COLO668 (cell line): ENCODE data around the gene CLIC5.

Experiments used
- DNase-seq: peaks from one replicate; lab custom pipeline; 2025; ENCODE audit not compliant: unreplicated experiment; lab: John Stamatoyannopoulos, UW

Gene CLIC5

DNA sequence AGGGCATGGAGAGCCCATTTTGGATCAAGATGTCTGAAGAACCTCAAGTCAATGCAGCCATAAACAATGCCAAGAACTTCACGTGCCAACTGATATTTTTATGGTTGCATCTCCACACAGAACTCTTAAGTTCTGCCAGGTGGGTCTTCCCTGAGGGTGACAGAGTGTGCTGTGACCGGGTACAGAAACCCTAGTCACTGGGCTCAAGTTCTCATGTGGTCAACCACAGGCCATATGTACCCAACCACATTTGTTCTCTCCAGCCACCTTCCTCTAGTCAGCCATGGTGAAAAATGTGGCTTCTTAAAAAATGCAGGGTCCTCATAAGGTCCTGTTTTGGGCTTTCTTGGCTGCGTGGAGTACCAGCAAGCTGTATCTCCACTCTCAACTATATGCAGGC, 48.9 kb downstream of the CLIC5 start:
- DNase-seq, result no peak

GRCh38 chr6:45966340-45966739, 49.3 kb downstream of the CLIC5 start:
- no peak for DNase-seq

DNA sequence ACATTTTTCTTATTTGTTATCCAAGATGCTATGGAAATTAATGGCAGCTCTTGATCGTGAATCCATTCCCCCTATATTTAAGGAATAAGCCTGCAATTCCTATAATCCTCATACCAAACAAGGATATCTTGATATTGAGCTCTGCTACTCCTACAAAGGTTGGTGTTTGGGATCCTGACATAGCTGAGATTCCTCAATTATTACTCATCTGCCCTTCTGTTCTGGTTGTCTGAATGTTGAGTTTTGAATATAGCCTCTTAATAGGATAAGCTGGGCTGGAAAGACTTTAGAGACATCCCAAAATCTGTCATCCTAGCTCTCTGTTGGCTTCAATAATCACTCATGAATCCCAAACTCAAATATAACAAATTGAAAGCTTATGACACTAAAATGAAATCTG, 49.9 kb downstream of the CLIC5 start:
- DNase-seq, result no peak

DNA sequence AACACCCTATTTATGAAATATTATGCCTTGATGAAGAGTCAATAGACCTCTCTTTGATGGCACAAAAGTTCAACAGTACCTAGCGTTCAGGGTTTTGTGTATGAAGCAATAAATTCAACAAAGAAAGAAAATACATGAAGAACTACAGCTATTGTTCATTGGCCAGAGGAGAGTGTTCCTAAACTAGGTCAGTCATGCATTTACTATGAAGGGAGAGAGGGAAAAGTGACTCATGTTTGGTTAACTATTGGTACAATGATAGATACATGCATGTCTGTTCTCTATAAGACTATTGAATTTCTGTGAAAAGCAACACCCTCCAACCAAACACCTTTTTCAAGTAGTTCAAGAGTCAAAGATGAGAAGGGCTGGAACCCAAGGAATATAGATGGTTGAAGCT, 50.7 kb downstream of the CLIC5 start:
- peak; percentile 5 for DNase-seq

DNA sequence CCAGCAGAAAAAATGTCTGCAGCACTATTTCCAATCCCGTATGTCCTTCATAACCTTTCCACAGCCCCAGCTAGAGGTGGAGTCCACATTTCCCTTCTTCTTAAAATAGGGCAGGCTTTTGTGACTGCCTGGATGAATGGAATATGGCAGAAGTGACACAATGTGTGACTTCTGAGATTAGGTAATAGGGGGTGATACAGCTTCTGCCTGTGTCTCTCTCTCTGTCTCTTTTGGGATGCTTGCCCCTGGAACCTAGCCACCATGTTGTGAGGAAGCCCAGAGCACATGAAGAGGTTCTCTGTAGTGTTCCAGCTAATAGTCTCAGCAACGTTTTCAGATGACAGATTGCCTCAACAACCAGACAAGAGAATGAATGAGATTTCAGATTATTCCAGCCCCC, 51.4 kb downstream of the CLIC5 start:
- DNase-seq, result no peak

GRCh38 chr6:45963896-45964295, 51.8 kb downstream of the CLIC5 start:
- no peak for DNase-seq

DNA sequence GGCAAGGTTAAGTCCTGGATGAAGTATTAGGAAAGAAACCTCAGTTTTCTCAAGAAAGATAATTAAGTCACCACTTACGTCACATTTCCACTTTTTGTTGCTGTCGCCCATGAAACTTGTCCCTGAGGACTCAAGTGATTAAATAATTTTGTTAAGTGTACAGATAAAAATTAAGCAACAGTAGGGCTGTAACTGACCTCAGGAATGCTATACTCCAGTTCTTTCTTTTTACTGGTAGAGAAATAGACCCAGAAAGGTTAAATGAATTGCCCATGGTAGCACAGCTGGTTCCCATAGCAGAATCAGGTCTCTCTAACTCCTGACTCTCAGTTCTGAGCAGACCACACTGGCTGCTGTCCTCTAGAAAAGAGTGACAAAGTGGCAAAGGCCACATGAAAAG, 54.5 kb downstream of the CLIC5 start:
- no peak for DNase-seq

- peak; percentile 43 for DNase-seq
These were observed 56.0 kb downstream of the CLIC5 start for GRCh38 chr6:45959534-45960145.

DNA sequence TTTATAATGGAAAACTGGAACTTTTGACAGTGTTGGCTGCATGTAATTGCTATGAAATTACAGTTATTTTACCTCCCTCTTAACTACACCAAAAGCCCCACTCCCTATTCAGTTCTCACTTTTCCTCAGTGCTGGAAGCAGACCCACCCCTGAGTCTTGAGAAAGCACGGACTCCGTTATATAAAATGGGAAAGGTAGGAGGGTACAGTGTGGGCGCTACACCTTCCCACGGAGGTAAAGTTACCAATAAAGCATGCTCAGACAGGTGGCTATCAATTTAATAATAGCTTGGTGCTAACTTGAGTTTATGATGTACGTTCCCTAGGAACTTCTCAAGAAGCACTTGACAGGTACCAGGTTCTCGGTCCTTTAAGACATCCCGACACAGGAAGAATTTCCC, 59.0 kb downstream of the CLIC5 start:
- no peak for DNase-seq

DNA sequence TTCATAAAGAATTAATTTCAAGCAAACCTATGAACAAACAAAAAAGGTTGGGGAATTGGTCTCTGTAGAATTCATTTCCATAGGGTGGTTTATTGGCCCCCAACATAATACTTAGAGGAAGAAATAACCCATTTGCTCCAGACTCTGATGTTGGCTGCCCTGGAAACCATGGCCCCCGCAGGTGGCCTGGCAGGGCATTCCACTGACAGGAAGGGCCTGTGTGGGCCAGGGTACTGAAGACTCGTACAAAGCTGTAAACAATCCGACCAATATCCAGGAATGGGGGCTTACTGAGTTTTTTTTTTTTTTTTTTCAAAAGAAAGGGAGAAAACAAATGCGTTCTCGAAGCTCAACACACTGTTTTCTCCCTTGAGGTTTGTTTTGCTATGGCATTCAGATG, 59.5 kb downstream of the CLIC5 start:
- no peak for DNase-seq

DNA sequence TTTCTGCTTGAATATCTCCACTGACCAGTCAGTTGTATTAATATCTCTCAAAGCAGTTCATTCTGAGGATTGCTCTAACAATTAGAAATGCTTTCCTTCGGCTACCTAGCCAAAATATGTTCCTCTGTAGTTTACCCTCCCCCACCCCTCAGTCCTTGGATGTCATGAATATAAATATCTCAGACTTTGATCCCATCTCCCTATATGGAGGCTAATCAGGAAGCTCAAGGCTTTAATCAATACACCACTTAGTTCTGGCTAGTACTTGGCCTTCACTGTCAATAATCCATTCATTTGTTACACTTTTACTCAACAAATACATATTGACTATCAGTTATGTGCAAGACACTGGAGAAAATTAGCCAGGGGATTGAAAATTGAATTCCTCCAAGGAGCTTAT, 60.1 kb downstream of the CLIC5 start:
- no peak for DNase-seq

DNA sequence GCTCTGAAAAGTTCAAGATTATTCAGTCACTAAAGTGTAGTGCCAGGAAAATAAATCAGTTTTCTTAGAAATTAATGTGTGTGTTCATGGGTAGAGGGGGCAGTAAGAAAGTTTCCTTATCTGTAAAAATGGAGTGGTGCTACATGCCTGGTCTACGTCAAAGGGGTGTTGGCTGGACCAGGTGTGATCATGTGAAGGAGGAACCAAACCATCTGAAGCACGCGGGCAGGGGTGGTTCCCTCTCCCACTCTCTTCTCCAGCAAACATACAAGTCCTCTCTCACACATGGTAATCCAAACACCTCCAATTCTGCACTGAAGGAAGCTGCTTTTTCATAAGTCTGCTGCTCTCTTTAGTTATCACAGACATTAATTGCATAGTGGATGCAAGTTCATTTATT, 63.1 kb downstream of the CLIC5 start:
- no peak for DNase-seq

DNA sequence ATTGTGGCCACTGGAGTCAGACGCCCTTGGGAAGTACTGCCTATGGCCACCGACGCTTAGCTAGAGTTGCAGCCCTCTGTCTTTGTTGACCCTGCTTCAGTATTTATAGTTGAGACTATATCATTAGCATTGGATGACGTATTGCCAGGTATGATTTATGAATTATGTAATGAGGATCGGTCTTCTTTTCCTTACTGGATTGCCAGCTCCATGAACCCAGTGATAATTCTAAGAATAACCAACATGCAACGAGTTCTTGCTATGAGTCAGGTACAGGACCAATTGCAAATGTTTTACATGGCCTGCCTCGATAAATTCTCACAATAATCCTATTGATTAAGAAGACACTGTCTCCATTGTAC, 63.5 kb downstream of the CLIC5 start:
- DNase-seq, result no peak

- DNase-seq, result no peak
These were observed 64.1 kb downstream of the CLIC5 start for GRCh38 chr6:45951321-45952167.

DNA sequence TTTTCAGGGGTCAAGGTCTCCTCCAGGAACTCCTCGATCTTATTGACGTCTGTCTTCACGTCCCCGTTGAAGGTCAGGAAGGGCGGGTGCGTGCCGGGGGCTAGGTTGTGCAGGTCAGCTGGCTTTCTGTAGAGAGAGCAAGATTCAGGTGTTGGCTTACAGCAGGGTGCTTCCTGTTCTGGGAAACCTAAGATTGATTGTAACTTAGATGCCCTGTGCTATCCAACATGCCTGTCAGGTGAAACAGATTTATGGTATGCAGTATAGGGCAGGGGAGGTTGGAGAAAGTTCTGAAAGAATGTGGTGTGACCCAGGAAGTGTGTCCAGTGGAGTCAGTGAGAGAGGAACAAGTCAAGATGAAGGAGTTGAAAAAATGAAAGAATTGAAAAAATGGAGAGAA, 66.4 kb downstream of the CLIC5 start:
- DNase-seq, result no peak

- no peak for DNase-seq
These were observed 67.9 kb downstream of the CLIC5 start for GRCh38 chr6:45947807-45948206.

GRCh38 chr6:45946887-45947286, 68.8 kb downstream of the CLIC5 start:
- DNase-seq, result no peak

GRCh38 chr6:45946352-45946751, 69.3 kb downstream of the CLIC5 start:
- no peak for DNase-seq

GRCh38 chr6:45942953-45943352, 72.7 kb downstream of the CLIC5 start:
- no peak for DNase-seq

- no peak for DNase-seq
These were observed 81.8 kb downstream of the CLIC5 start for GRCh38 chr6:45933855-45934254.

DNA sequence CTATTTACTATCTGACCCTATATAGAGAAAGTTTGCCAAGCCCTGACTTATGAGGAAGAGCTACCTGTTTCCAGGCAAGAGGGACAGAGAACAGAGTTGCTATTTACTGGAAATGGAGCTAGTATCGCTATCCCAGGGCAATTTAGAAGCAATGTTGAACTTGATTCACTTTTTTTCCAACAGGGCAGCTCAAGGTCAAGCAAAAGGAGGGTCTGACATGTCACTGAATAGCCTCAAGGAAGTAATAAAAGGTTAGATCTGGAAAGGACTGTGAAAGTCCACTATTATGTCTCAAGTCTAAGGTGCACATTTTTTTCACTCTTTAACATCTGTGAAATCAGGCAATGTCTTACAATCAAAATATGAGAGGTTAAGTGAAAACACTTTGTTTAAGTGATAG, 84.4 kb downstream of the CLIC5 start:
- no peak for DNase-seq

DNA sequence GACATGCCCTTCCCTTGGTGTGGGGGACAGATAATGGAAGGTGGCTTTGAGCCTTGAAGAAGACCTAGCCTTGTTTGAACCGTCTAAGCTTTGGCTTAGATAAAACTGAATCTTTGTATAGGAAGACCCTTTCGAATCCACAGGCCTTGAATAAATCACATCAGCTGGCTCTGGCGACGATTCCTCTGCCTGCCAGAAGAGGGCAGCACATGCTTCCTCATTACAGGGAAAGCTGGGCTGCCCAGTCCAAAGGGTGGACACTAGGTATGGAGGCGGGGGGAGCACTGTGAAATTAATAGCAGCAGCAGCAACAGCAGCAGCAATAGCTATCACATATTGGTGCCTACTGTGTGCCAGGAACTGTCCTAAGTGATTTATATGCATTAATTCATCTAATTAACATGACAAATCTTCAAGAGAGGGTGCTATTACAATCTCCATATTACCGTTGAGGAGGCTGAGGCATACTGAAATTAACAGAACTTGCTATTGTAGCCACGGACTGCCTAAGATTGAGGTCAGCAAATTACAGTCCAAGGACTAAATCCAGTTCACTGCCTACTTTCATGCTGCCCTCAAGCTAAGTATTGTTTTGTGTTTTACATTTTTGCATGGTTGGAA, 85.1 kb downstream of the CLIC5 start:
- peak; percentile 50 for DNase-seq
